ENCODE measurements around the gene SNRK. TPM values are rescaled to one million over a fixed set of nuclear protein-coding genes. Genes with fewer than 3 reads are reported as not detected.
A peak's percentile ranks its signal among the peaks of the same experiment; 100 is the strongest.

Gene SNRK, protein sequence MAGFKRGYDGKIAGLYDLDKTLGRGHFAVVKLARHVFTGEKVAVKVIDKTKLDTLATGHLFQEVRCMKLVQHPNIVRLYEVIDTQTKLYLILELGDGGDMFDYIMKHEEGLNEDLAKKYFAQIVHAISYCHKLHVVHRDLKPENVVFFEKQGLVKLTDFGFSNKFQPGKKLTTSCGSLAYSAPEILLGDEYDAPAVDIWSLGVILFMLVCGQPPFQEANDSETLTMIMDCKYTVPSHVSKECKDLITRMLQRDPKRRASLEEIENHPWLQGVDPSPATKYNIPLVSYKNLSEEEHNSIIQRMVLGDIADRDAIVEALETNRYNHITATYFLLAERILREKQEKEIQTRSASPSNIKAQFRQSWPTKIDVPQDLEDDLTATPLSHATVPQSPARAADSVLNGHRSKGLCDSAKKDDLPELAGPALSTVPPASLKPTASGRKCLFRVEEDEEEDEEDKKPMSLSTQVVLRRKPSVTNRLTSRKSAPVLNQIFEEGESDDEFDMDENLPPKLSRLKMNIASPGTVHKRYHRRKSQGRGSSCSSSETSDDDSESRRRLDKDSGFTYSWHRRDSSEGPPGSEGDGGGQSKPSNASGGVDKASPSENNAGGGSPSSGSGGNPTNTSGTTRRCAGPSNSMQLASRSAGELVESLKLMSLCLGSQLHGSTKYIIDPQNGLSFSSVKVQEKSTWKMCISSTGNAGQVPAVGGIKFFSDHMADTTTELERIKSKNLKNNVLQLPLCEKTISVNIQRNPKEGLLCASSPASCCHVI
- 10 to 100 TPM; 30.7 to 50.4 (median 45.8) TPM for total RNA-seq

DNA sequence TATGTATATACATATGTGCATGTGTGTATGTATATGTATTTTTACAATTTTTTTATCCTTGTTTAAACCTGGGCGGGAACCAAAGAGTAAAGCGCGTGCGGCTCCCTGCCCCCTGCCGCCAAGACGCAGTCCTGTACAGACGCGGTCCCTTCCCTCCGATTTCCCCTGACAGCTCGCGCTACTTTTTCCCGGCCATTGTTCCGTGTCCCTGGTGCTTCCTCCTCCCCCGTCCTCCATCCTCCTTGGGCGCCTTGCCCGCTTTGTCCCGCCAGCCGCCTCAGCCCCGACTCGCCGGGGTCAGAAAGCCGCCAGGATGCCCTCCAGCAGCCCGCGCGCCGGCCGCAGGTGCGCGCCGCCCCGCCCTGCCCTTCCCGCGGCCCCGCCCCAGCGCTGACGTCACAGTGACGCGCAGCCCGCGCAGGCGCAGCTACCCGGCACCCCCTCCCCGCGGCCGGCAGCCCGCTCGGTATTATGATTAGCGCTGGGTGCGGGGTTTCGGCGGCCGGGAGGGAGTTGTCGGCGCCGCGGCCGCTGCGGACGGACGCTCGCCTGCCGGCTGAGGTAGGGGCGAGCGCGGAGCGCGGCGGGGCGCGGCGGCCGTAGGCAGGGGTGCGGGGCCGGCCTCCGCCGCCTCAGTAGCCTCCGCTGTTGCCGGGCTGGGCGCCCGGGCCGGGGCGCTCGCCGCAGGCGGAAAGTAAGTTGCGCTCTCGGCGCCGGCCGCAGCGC, at the start of gene SNRK:
TSS of gene SNRK (plus strand) at position 426 of the 726 bp plus-strand sequence. CDS start 16,664 bp downstream, outside the sequence.
- Histone ChIP-seq H3K4me1 (peaks cover 35 to 49% (median 47%) of the 10 kb centered on the region in 4 donors), H3K9me3 (no peaks in the 10 kb centered on the region), H3K4me3 (peak within 1 kb of the TSS; percentile 62 to 92 (median 70)), H3K27ac (replicated peaks in 1 of 4) (peak within 1 kb of the TSS; percentile 86 to 96 (median 91)), H3K36me3 (no peaks in the 10 kb centered on the region), H3K27me3 (no peaks in the 10 kb centered on the region)
- under 1% methylated on average over 41 of the region's 91 CpGs for WGBS
- peak; percentile 96 for DNase-seq (ENCODE audit: extremely low spot score)
- TF ChIP-seq EP300 (IDR thresholded peaks at IDR 0.05) (no peak), POLR2A (IDR thresholded peaks at IDR 0.05; ENCODE audit: low read depth) (no peak), POLR2AphosphoS5 (IDR thresholded peaks at IDR 0.05) (peak; percentile 94 to 95)
- TF ChIP-seq, protein P1, sequence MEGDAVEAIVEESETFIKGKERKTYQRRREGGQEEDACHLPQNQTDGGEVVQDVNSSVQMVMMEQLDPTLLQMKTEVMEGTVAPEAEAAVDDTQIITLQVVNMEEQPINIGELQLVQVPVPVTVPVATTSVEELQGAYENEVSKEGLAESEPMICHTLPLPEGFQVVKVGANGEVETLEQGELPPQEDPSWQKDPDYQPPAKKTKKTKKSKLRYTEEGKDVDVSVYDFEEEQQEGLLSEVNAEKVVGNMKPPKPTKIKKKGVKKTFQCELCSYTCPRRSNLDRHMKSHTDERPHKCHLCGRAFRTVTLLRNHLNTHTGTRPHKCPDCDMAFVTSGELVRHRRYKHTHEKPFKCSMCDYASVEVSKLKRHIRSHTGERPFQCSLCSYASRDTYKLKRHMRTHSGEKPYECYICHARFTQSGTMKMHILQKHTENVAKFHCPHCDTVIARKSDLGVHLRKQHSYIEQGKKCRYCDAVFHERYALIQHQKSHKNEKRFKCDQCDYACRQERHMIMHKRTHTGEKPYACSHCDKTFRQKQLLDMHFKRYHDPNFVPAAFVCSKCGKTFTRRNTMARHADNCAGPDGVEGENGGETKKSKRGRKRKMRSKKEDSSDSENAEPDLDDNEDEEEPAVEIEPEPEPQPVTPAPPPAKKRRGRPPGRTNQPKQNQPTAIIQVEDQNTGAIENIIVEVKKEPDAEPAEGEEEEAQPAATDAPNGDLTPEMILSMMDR (IDR thresholded peaks at IDR 0.05) = peak in 2 of 3 experiments; percentile 45
- intact Hi-C loops (cut with DNase I) = loop anchor here (10.0 kb wide), 2 partner anchors 121 to 219 kb away; no protein-coding TSS in a partner anchor

DNA sequence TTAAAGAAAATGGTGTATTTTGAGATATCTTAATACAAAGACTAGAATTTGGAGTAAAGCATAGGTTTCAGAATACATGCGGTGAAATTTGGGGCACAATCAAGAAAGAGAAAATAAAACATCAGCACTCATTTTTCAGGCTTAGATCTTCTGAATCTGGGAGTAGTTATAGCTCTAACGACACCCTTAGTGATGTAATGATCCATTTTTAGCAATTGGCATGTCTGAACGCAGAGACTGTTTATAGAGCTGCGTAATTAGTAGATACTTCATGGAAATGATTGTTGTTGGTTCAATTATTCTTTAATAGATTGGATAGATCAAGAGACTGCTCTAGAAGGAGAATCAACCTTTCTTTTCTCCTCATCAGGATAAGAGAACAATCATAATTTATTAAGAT, 47.5 kb upstream of the SNRK start:
- Histone ChIP-seq H3K27me3 (no peaks in the 10 kb centered on the region), H3K4me3 (no peak overlapping the region), H3K36me3 (no peaks in the 10 kb centered on the region), H3K27ac (replicated peaks in 1 of 4) (no peak overlapping the region), H3K4me1 (no peaks in the 10 kb centered on the region), H3K9me3 (peaks cover 0 to 7% (median 2%) of the 10 kb centered on the region in 4 donors)
- TF ChIP-seq POLR2A (IDR thresholded peaks at IDR 0.05; ENCODE audit: low read depth) = no peak
- no peak for TF ChIP-seq POLR2AphosphoS5 (IDR thresholded peaks at IDR 0.05)
- no peak for TF ChIP-seq EP300 (IDR thresholded peaks at IDR 0.05)
- TF ChIP-seq, protein P1 (IDR thresholded peaks at IDR 0.05) = no peak
- WGBS = 55% methylated on average over 4 of the region's 4 CpGs
- DNase-seq (ENCODE audit: extremely low spot score) = no peak
- intact Hi-C loops (cut with DNase I) = no loop called here

DNA sequence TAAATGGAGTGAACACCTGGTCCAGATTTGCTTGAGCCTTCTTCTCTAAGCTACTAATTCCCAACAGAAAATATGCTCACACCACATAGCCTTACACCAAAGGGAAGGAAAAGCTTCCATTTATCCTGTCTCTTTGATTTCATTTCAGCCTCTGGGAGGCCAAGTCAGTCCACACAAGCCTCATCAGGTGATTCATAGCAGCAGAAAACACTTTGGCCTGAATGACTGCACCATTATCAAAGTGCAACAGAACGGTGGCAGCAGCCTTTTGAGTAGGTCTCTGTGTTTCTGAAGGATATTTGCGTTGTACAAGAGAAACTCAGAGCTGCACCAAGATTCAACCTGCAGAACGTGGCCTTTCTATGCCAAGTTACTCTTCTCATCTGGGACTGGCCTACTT, 46.6 kb upstream of the SNRK start:
- Histone ChIP-seq H3K27me3 (no peaks in the 10 kb centered on the region), H3K36me3 (no peaks in the 10 kb centered on the region), H3K9me3 (peaks cover 0 to 7% (median 2%) of the 10 kb centered on the region in 4 donors), H3K4me3 (no peak overlapping the region), H3K4me1 (no peaks in the 10 kb centered on the region), H3K27ac (replicated peaks in 1 of 4) (no peak overlapping the region)
- TF ChIP-seq POLR2AphosphoS5 (IDR thresholded peaks at IDR 0.05) (no peak), EP300 (IDR thresholded peaks at IDR 0.05) (no peak), POLR2A (IDR thresholded peaks at IDR 0.05; ENCODE audit: low read depth) (no peak)
- TF ChIP-seq, protein P1 (IDR thresholded peaks at IDR 0.05) = no peak
- peak; percentile 50 for DNase-seq (ENCODE audit: extremely low spot score)
- intact Hi-C loops (cut with DNase I) = no loop called here
- 95% methylated on average over 3 of the region's 3 CpGs for WGBS

DNA sequence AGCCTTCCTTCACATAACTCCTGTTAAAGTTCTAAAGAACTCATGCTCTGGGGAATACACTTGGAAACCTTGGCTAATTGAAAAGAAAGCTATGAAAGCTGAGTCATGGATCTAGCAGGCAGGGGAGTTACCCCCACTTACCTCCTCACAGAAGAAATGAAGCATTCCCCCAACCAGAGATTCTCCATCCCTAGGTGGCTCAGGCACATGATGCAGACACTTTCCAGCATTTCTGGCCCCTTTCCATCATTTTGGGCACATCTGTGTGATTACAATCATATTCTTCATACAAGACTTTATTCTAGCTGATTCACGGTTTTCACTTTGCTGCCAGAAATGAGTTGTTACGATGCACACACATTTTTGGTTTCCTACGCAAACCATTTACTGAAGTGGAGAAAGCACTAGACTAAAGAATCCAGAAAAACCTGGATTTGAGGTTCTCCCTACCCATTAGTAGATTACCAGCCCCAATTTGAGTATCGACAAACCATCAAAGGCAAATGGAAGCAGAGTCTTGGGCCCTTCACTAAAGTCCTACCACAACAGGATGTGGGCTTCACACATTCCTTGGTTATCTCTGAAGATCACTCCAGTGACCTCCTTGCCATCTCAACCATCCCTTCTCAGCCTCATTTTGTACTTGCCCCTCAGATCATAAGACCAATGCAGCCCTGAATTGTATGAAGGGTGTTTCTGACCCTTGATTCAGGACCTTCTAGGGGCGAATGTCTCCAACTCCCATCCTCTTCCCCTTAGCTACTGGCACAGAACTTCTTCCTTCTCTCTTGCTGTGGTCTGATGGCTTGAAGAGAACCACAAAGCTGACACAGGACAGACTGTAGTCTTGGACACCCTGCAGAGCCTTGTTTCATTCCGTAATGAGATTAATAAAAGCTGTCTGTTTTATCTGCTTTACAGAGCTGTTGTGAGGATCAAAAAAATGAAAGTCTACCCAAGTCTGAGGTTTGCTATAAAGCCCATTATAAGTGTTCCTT, 42.5 kb upstream of the SNRK start:
- intact Hi-C loops (cut with DNase I) = no loop called here
- 86% methylated on average over 5 of the region's 6 CpGs for WGBS
- Histone ChIP-seq H3K36me3 (no peaks in the 10 kb centered on the region), H3K27me3 (no peaks in the 10 kb centered on the region), H3K27ac (replicated peaks in 1 of 4) (no peak overlapping the region), H3K4me3 (no peak overlapping the region), H3K9me3 (peaks cover 0 to 7% (median 2%) of the 10 kb centered on the region in 4 donors), H3K4me1 (peaks cover 5 to 26% (median 12%) of the 10 kb centered on the region in 4 donors)
- TF ChIP-seq EP300 (IDR thresholded peaks at IDR 0.05) = no peak
- TF ChIP-seq POLR2AphosphoS5 (IDR thresholded peaks at IDR 0.05) = no peak
- TF ChIP-seq, protein P1 (IDR thresholded peaks at IDR 0.05) = no peak
- no peak for TF ChIP-seq POLR2A (IDR thresholded peaks at IDR 0.05; ENCODE audit: low read depth)
- DNase-seq (ENCODE audit: extremely low spot score) = peak; percentile 70

Measured in esophagus muscularis mucosa (tissue), 4 donors.